22Rv1 (cell line): ENCODE data around the gene CDHR3.

Experiments
- CTCF ChIP-seq: fragments of 450-650 bp; IDR thresholded peaks from 2 replicates; pipeline ENCODE4 v1.5.1; 2017; ENCODE audit warnings: mild to moderate bottlenecking
- ZFX ChIP-seq: fragments of 450-650 bp; IDR thresholded peaks from 2 replicates; pipeline ENCODE4 v1.6.1; 2017; ENCODE audit warnings: antibody characterized with exemption, borderline replicate concordance

GRCh38 chr7:106050002-106050745 is 87.1 kb downstream of the CDHR3 start:
- TF ChIP-seq CTCF (no peak), ZFX (no peak)
